Stimulated activated CD8-positive, alpha-beta memory T cell treated with anti-CD3 and anti-CD28 coated beads, Interleukin-2, amount 100 ng/mL, for 1 hour (primary cell): ENCODE measurements around the gene FLT4.

ENCODE experiments used
- DNase-seq, 2 donors: peaks; one replicate each; pipeline ENCODE4 v3.0.0-alpha.2; 2020; ENCODE audit warnings: low read depth in 2 of 2

The FLT4 gene

GRCh38 chr5:180592176-180592575 is 57.2 kb downstream of the FLT4 start:
- DNase-seq, result no peak

DNA sequence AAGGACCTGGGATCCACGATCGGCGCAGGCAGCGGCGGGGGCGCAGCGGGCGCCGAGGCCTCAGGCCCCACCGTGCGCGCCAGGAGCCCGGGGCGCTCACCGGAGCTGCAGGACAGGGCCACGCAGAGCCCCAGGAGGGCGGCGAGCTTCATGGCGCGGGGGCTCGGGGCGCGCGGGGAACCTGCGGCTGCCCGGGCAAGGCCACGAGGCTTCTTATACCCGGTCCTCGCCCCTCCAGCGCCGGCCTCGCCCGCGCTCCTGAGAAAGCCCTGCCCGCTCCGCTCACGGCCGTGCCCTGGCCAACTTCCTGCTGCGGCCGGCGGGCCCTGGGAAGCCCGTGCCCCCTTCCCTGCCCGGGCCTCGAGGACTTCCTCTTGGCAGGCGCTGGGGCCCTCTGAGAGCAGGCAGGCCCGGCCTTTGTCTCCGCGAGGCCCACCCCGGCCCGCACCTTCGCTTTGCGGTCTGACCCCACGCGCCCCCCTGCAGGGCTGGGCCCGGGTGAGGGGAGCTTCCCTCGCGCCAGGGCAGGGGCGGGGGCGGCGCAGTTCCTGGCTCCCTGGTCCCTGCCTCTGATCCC is 58.0 kb downstream of the FLT4 start, which contains the start of gene SCGB3A1:
Gene SCGB3A1, minus strand, starts transcription at position 189 of the 577 bp plus-strand sequence. Its CDS starts 37 bp downstream, at position 152.
- no peak for DNase-seq

GRCh38 chr5:180590543-180591310 is 58.7 kb downstream of the FLT4 start:
- no peak for DNase-seq

DNA sequence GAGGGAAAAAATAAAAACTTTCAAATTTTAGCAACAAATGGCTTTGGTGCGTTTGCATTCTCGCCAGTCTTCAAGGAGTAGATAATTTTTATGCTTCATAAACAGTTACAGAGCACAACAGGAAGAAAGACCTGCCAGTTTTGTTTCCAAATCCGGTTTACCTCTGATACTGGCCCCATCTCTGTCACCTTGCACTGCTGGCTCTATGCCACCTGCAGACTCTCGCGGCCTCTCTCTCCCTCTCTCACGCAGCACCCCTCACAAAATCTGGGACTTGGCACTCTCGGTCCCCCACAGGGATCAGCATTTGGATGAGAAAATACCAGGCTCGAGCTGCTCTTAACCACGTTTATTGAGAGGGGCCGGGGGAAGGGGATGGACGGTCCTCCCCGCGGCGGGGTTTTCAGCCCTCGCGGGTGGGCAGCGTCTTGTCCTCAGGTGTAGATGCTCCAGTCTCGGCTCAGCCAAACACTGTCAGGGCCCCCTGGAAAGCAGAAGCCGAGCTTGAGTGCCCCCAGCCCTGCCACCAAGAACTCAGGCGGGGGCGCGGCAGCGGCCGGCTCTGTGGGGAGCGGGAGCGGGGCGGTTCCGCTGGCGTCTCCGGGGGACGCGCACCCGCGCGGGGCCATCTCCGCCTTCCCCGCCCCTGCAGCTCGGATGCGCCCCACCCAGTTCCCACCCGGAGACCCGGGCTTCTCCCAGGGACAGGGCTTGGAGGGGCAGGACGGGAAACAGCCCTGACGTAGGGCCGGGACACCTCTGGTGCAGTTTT is 59.4 kb downstream of the FLT4 start:
- no peak for DNase-seq

GRCh38 chr5:180586870-180587269 is 62.5 kb downstream of the FLT4 start:
- DNase-seq, result no peak

DNA sequence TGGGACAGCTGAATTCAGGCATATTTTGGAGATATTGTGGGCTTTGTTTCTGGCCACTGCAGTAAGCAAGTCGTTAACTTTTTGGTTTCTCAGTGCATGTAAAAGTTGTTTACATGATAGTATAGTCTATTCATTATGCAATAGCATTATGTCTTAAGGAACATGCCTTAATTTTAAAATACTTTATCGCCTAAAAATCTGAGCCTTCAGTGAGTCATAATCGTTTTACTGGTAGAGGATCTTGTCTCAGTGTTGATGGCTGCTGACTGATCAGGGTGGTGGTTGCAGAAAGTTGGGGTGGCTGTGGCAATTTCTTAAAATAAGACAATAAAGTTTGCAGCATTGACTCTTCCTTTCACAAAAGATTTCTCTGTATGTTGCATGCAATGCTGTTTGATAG is 63.2 kb downstream of the FLT4 start:
- DNase-seq, result no peak

DNA sequence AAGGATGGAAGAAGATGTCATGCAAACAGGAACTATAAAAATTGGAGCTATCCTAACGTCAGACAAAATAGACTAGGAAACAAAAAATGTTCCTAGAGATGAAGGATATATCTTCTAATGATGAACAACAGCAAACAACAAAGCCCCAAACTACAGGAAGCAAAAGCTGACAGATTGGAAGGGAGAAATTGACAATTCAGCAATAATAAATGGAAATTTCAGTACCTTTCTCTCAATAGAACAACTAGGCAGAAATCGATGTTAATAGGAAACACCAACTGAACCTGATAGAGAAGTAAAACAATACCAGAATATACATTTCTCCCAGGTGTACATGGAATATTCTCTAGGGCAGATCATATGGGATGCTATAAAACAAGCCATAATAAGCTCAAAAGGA is 65.7 kb downstream of the FLT4 start:
- no peak for DNase-seq

GRCh38 chr5:180580681-180581080 is 68.7 kb downstream of the FLT4 start:
- DNase-seq, result no peak

- DNase-seq, result no peak
These were observed 73.8 kb downstream of the FLT4 start for GRCh38 chr5:180575571-180575970.

- DNase-seq, result no peak
These were observed 80.5 kb downstream of the FLT4 start for GRCh38 chr5:180568914-180569313.

GRCh38 chr5:180563994-180564393 is 85.4 kb downstream of the FLT4 start:
- DNase-seq, result no peak

DNA sequence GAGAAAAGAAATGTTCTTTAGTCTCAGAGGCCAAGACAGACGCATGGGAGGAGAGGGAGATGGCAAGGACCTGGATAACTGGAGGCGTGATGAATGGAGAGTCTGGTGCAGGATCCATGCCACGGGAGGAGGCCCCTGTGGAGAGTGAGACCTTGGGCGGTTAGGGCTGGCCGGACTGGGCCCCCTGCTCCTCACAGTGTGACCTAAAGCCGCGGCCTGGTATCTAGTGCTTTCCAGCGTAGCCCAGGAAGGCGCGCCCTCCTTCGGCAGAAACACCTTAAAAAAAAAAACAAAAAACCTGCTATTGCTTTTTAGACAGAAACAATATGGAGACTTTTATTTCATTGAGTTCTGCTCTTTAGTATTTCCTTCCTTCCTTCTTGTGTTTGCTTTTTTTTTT is 91.2 kb downstream of the FLT4 start:
- DNase-seq, result no peak

DNA sequence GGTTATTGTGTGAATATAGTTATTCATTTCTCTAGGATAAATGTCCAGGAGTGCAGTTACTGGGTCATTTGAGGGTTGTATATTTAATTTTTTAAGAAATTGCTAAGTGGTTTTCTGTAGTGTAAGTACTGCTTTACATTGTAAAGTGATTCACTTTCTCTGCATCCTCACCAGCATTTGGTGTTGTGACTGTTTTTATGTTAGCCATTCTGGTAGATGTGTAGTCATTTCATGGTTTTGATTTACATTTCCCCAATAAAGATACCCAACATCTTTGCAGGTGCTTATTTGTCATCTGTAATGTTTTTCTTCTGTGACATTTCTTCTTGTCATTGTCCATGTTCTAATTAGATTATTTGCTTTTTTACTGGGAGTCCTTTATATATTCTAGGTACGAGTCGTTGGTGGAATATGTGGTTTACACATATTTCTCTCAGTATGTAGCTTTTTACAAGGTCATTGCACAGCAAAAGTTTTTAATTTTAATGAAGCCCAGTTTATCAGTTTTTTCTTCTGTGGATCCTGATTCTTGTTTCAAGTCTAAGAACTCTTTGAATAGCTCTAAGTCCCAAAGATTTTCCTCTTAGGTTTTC is 92.1 kb downstream of the FLT4 start:
- no peak for DNase-seq

GRCh38 chr5:180555168-180555921 is 94.1 kb downstream of the FLT4 start:
- DNase-seq, result no peak

GRCh38 chr5:180553530-180553929 is 95.9 kb downstream of the FLT4 start:
- DNase-seq, result no peak
